Measurements from ENCODE around the gene MAEA.

DNA sequence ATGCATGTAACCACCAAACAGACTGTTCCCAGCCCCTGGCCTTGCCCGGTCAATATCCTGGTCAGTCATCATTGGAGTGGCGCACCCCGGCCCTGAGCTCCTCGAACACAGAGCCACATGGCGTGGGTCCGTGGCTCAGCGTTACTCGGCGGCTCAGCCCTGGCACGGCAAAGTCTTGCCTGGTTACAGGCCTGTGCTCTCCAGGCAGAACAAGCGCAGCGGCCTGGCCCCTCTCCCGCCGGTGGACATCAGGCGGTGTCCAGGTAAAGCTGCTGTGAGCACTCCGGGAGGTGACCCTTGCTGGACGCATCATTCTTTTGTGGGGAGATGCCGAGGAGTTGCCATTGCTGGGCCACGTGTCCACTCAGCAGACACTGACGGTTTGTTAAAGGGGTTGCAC, 51.2 kb downstream of the MAEA start:
- TF ChIP-seq, protein P1, sequence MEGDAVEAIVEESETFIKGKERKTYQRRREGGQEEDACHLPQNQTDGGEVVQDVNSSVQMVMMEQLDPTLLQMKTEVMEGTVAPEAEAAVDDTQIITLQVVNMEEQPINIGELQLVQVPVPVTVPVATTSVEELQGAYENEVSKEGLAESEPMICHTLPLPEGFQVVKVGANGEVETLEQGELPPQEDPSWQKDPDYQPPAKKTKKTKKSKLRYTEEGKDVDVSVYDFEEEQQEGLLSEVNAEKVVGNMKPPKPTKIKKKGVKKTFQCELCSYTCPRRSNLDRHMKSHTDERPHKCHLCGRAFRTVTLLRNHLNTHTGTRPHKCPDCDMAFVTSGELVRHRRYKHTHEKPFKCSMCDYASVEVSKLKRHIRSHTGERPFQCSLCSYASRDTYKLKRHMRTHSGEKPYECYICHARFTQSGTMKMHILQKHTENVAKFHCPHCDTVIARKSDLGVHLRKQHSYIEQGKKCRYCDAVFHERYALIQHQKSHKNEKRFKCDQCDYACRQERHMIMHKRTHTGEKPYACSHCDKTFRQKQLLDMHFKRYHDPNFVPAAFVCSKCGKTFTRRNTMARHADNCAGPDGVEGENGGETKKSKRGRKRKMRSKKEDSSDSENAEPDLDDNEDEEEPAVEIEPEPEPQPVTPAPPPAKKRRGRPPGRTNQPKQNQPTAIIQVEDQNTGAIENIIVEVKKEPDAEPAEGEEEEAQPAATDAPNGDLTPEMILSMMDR (IDR thresholded peaks at IDR 0.05) = no peak
- TF ChIP-seq POLR2A (IDR thresholded peaks at IDR 0.05) = no peak
- no peak for TF ChIP-seq POLR2AphosphoS5 (IDR thresholded peaks at IDR 0.05; ENCODE audit: insufficient read depth in 1 of 2, low read depth in 1 of 2)
